PC-9 (cell line): ENCODE results near the gene SOCS4. TPM values are rescaled to one million over a fixed set of nuclear protein-coding genes. Genes with fewer than 3 reads are reported as not detected.

ENCODE experiments used
- BruUV-seq: library from RNA; stranded (reverse); fragments of 400-500 nt; replicated peaks from 2 replicates; lab custom pipeline; 2021; lab: Mats Ljungman, UMichigan
- CTCF ChIA-PET: fragments of 300-600 bp; sonication (Branson Sonifier 250); formaldehyde crosslinking; loops from one replicate; lab custom pipeline; 2022; ENCODE audit warnings: antibody characterized with exemption; lab: Charles Lee
- POLR2A ChIA-PET: fragments of 300-600 bp; sonication (Branson Sonifier 250); formaldehyde crosslinking; loops from one replicate; lab custom pipeline; 2022; ENCODE audit warnings: antibody characterized with exemption; ENCODE audit not compliant: unreplicated experiment; lab: Charles Lee
- DNase-seq, 2 experiments: peaks; one replicate each; pipeline versions ENCODE4 v3.0.0 to v3.0.0-alpha.2; 2015 to 2022; ENCODE audit warnings: mixed read lengths in 1 of 2
- H2AFZ ChIP-seq: fragments of 200-600 bp; sonication (generic); 2 replicates; pipeline ENCODE4 v1.8.1; 2017; ENCODE audit warnings: antibody characterized with exemption
- H3F3A ChIP-seq: fragments of 200-600 bp; sonication (generic); 2 replicates; pipeline ENCODE4 v1.8.1; 2017; ENCODE audit warnings: antibody characterized with exemption, mild to moderate bottlenecking, low read depth; ENCODE audit not compliant: insufficient read depth
- H3K27ac ChIP-seq: fragments of 200-600 bp; sonication (generic); 2 replicates; pipeline ENCODE4 v1.6.1; 2016; ENCODE audit warnings: mixed run types
- H3K27me3 ChIP-seq: fragments of 200-600 bp; sonication (generic); 2 replicates; pipeline ENCODE4 v1.6.1; 2016; ENCODE audit warnings: low read depth, mixed run types; ENCODE audit not compliant: insufficient read depth
- H3K36me3 ChIP-seq: fragments of 200-600 bp; sonication (generic); 2 replicates; pipeline ENCODE4 v1.6.1; 2016; ENCODE audit warnings: low read depth, mixed run types
- H3K4me1 ChIP-seq: fragments of 200-600 bp; sonication (generic); replicated peaks from 2 replicates; pipeline ENCODE4 v1.6.1; 2016; ENCODE audit warnings: mixed run types; ENCODE audit not compliant: insufficient read depth
- H3K4me2 ChIP-seq: fragments of 200-600 bp; sonication (generic); 2 replicates; pipeline ENCODE4 v1.6.1; 2017; ENCODE audit warnings: mixed run types
- H3K4me3 ChIP-seq: fragments of 200-600 bp; sonication (generic); 2 replicates; pipeline ENCODE4 v1.6.1; 2016; ENCODE audit warnings: mixed run types
- H3K79me2 ChIP-seq: fragments of 200-600 bp; sonication (generic); 2 replicates; pipeline ENCODE4 v1.6.1; 2017; ENCODE audit warnings: low read depth, mixed run types
- H3K9me2 ChIP-seq: fragments of 200-600 bp; sonication (generic); 2 replicates; pipeline ENCODE4 v1.8.1; 2017; ENCODE audit warnings: mild to moderate bottlenecking; ENCODE audit not compliant: insufficient read depth
- H3K9me3 ChIP-seq: fragments of 200-600 bp; sonication (generic); 2 replicates; pipeline ENCODE4 v1.8.1; 2016; ENCODE audit warnings: low read depth; ENCODE audit not compliant: insufficient read depth
- H4K20me1 ChIP-seq: fragments of 200-600 bp; sonication (generic); 2 replicates; pipeline ENCODE4 v1.8.1; 2017; ENCODE audit not compliant: insufficient read depth
- CTCF ChIP-seq: fragments of 200-600 bp; sonication (generic); conservative IDR thresholded peaks from 2 replicates; pipeline ENCODE4 v1.6.1; 2017; ENCODE audit warnings: mixed run types, antibody characterized with exemption, mild to moderate bottlenecking, moderate library complexity
- EZH2 ChIP-seq: fragments of 200-600 bp; sonication (generic); IDR thresholded peaks from 2 replicates; pipeline ENCODE4 v1.8.0; 2017; ENCODE audit warnings: antibody characterized with exemption, low read depth
- intact Hi-C: fragments of 100-400 bp; cut with micrococcal nuclease; formaldehyde crosslinking; loops from one replicate; pipeline ENCODE4 v1.10.0; 2022; ENCODE audit not compliant: unreplicated experiment
- total RNA-seq: library from RNA; stranded (reverse); gene quantifications from 2 replicates; pipeline ENCODE4 v1.2.3, GENCODE V29; 2021

The SOCS4 gene
- total RNA-seq, 1 experiment from 2014 or later = 25.3 TPM

DNA sequence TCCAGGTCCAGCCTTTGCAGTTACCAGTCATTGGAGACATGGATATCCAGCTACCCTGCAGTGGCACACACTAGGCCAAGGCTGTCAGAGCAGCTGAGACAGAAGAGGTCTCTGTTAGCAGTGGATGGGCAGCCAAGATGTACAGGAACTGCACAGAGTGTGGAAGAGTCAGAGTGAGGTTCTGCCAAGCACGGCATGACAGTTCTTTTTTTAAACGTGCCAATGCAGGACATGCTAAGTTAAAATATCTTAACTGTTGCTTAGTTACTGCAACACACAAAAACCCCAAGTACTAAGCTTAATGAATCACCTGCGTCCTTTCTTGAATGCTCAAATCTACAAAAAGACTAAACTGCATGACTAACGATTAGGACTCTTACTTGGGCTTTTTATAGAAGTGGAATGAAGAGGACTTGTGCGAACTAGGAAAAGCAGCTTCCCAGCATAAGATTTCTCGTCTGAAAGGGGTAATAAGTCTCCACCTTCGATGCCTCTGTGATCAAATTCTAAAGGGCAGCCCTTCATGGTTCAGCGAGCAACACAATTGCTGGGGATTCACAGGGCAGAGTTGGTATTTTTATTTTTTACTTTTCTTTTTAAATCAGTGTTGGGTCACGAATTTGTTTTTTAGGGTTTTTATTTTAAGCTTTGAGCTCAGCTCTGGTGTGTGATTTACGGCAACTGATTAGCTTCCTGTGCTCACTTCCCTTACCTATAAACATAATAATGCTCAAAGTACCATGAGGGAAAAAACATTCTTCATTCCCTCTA, 45.0 kb downstream of the SOCS4 start:
- BruUV-seq = TSS peak; percentile 4

GRCh38 chr14:55073856-55074255, 46.8 kb downstream of the SOCS4 start:
- Histone ChIP-seq H3K27me3 (no peaks in the 10 kb centered on the region), H2AFZ (no peak overlapping the region), H3K9me2 (no peaks in the 10 kb centered on the region), H3K27ac (no peak overlapping the region), H3K9me3 (no peaks in the 10 kb centered on the region), H3K79me2 (no peaks in the 10 kb centered on the region), H4K20me1 (no peaks in the 10 kb centered on the region), H3K4me1 (peaks cover 11% of the 10 kb centered on the region), H3K4me3 (no peak overlapping the region), H3K36me3 (no peaks in the 10 kb centered on the region), H3F3A (peaks cover 19% of the 10 kb centered on the region; the same call in 1 of the 2 replicates), H3K4me2 (no peak overlapping the region)
- BruUV-seq = no TSS peak
- DNase-seq = no peak
- POLR2A ChIA-PET = interaction anchor here (0.6 kb wide), 1 partner anchor 171 kb away, joined by 5 read pairs; no protein-coding TSS in a partner anchor
- CTCF ChIA-PET = interaction anchor here (0.6 kb wide), 1 partner anchor 34 kb away, joined by 8 read pairs; no protein-coding TSS in a partner anchor
- intact Hi-C loops = no loop called here
- TF ChIP-seq CTCF = no peak
- no peak for TF ChIP-seq EZH2

More for the DNA sequence above, 45.0 kb downstream of the SOCS4 start:
- intact Hi-C loops = no loop called here
- no peak for DNase-seq
- CTCF ChIA-PET = interaction anchor here (0.6 to 1.0 kb wide), 2 partner anchors 21 to 86 kb away, joined by 3 read pairs; no protein-coding TSS in a partner anchor
- Histone ChIP-seq H3K36me3 (no peaks in the 10 kb centered on the region), H3K4me2 (no peak overlapping the region), H3K27ac (no peak overlapping the region), H3K9me3 (no peaks in the 10 kb centered on the region), H3K27me3 (no peaks in the 10 kb centered on the region), H3K9me2 (no peaks in the 10 kb centered on the region), H3K4me1 (peaks cover 1% of the 10 kb centered on the region; the same call in 1 of the 2 replicates), H4K20me1 (no peaks in the 10 kb centered on the region), H3K79me2 (no peaks in the 10 kb centered on the region), H3F3A (peaks cover 19% of the 10 kb centered on the region; the same call in 1 of the 2 replicates), H2AFZ (no peak overlapping the region), H3K4me3 (no peak overlapping the region)
- no peak for TF ChIP-seq EZH2
- TF ChIP-seq CTCF = no peak
- POLR2A ChIA-PET = interaction anchor here (0.5 to 1.6 kb wide), 4 partner anchors 21 to 59 kb away, joined by 3 to 10 read pairs (median 4); partner anchors contain the start of gene MAPK1IP1L

DNA sequence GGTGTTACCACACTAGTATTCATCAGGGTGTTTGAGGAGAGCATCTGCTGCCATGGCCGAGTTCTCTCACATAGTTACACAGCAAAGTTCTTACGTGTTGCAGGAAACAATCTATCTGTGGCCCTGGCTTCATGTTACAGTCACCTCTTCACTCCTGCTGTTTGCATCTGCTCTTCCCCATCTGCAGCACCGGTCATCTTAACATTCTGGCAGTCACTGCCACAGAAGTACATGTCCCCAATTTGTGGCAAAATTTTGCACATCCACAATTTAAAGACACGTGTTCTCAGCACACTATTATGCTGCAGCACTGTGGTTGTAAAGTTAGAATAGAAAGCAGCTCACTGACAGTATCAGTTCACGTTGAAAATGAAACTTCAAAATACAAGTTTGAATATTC, 47.6 kb downstream of the SOCS4 start:
- H3K27ac ChIP-seq = no peak overlapping the region
- no peak overlapping the region for H2AFZ ChIP-seq

More for the DNA sequence above, 47.6 kb downstream of the SOCS4 start:
- TF ChIP-seq EZH2 = no peak
- no peak for TF ChIP-seq CTCF
- H3K9me3 ChIP-seq = no peaks in the 10 kb centered on the region
- ChIA-PET CTCF (no interaction called here), POLR2A (no interaction called here)
- H3K4me2 ChIP-seq = no peak overlapping the region
- no peaks in the 10 kb centered on the region for H3K9me2 ChIP-seq
- DNase-seq = no peak
- intact Hi-C loops = no loop called here
- H3F3A ChIP-seq = peaks cover 11% of the 10 kb centered on the region; the same call in 1 of the 2 replicates
- no peaks in the 10 kb centered on the region for H3K79me2 ChIP-seq
- no TSS peak for BruUV-seq
- H4K20me1 ChIP-seq = no peaks in the 10 kb centered on the region
- H3K4me3 ChIP-seq = no peak overlapping the region
- no peaks in the 10 kb centered on the region for H3K36me3 ChIP-seq
- H3K27me3 ChIP-seq = no peaks in the 10 kb centered on the region
- H3K4me1 ChIP-seq = peaks cover 11% of the 10 kb centered on the region
